ENCODE data around the gene BCAP31. TPM values are rescaled to one million over a fixed set of nuclear protein-coding genes. Genes with fewer than 3 reads are reported as not detected.

Gene BCAP31
- total RNA-seq, 1 experiment from 2014 or later = 432 TPM

GRCh38 chrX:153688506-153688905 is 35.7 kb downstream of the BCAP31 start:
- Histone ChIP-seq H3K4me1 (ENCODE audit: control insufficient read depth, insufficient read depth, low read length) (peaks cover 30% of the 10 kb centered on the region), H3K9me3 (ENCODE audit: control insufficient read depth, insufficient read depth, low read depth, low read length) (no peaks in the 10 kb centered on the region), H3K27ac (ENCODE audit: low read length) (no peak overlapping the region), H3K36me3 (ENCODE audit: control insufficient read depth, insufficient read depth, low read length) (no peaks in the 10 kb centered on the region), H3K4me3 (ENCODE audit: low read depth in 2 of 2, low read length in 2 of 2) (peak overlapping the region; percentile 48 to 50), H3K27me3 (ENCODE audit: control insufficient read depth, insufficient read depth, low read length) (no peaks in the 10 kb centered on the region)
- no peak for ATAC-seq
- no peak for DNase-seq (ENCODE audit: low read depth, low spot score)
- ChIA-PET CTCF (no interaction called here), POLR2A (no interaction called here)
- no TSS peak for BruUV-seq (replicated peaks)
- intact Hi-C loops (cut with micrococcal nuclease; ENCODE audit: unreplicated experiment) (no loop called here), in situ Hi-C loops (cut with HindIII; ENCODE audit: low pct_unique_long_range_greater_than_20kb, low sequenced_read_pairs) (no loop called here)
- TF ChIP-seq REST (IDR thresholded peaks at IDR 0.05; ENCODE audit: insufficient read depth in 1 of 2, low read depth in 2 of 2, low read length in 1 of 2) (no peak), CTCF (IDR thresholded peaks at IDR 0.05) (no peak), POLR2AphosphoS5 (IDR thresholded peaks at IDR 0.05; ENCODE audit: low read depth, low read length) (no peak), TCF7L2 (IDR thresholded peaks at IDR 0.05; ENCODE audit: low read depth, low read length) (no peak)

- no TSS peak for BruUV-seq (replicated peaks)
- Histone ChIP-seq H3K9me3 (ENCODE audit: control insufficient read depth, insufficient read depth, low read depth, low read length) (no peaks in the 10 kb centered on the region), H3K27me3 (ENCODE audit: control insufficient read depth, insufficient read depth, low read length) (no peaks in the 10 kb centered on the region), H3K4me1 (ENCODE audit: control insufficient read depth, insufficient read depth, low read length) (peaks cover 30% of the 10 kb centered on the region), H3K4me3 (ENCODE audit: low read depth in 2 of 2, low read length in 2 of 2) (peak overlapping the region in 1 of 2 experiments; percentile 50; a peak in 2 of 4 replicates), H3K27ac (ENCODE audit: low read length) (no peak overlapping the region), H3K36me3 (ENCODE audit: control insufficient read depth, insufficient read depth, low read length) (no peaks in the 10 kb centered on the region)
- intact Hi-C loops (cut with micrococcal nuclease; ENCODE audit: unreplicated experiment) = no loop called here
- TF ChIP-seq SIN3A (IDR thresholded peaks at IDR 0.05; ENCODE audit: borderline replicate concordance, insufficient read depth, low read depth, low read length) (no peak), REST (IDR thresholded peaks at IDR 0.05; ENCODE audit: insufficient read depth in 1 of 2, low read depth in 2 of 2, low read length in 1 of 2) (no peak), POLR2AphosphoS5 (IDR thresholded peaks at IDR 0.05; ENCODE audit: low read depth, low read length) (no peak), TCF7L2 (IDR thresholded peaks at IDR 0.05; ENCODE audit: low read depth, low read length) (no peak), CTCF (IDR thresholded peaks at IDR 0.05) (no peak)
- ChIA-PET POLR2A (no interaction called here), CTCF (interaction anchor here (0.6 to 1.9 kb wide), 2 partner anchors 20 to 159 kb away, joined by 3 to 6 read pairs; no protein-coding TSS in a partner anchor)
- DNase-seq (ENCODE audit: low read depth, low spot score) (no peak), ATAC-seq (peak; percentile 42)
- in situ Hi-C loops (cut with HindIII; ENCODE audit: low pct_unique_long_range_greater_than_20kb, low sequenced_read_pairs) = no loop called here
These were observed 36.1 kb downstream of the BCAP31 start for GRCh38 chrX:153688071-153688470.

Measured in Panc1 (cell line).